ENCODE results near the gene ITSN1.
"Not testable (repeated sequence)": the region's sequence is repeated elsewhere in the genome, so short reads cannot be mapped to it uniquely, and the experiment has no call there.

Gene ITSN1

GRCh38 chr21:33651965-33652680, 9.8 kb downstream of the ITSN1 start:
- DNase-seq, result no peak

GRCh38 chr21:33654412-33654811, 12.1 kb downstream of the ITSN1 start:
- DNase-seq, result no peak

- DNase-seq, result no peak
These were observed 13.4 kb downstream of the ITSN1 start for GRCh38 chr21:33655588-33656221.

- DNase-seq, result no peak
These were observed 15.0 kb downstream of the ITSN1 start for GRCh38 chr21:33657124-33657820.

GRCh38 chr21:33658919-33659567, 16.7 kb downstream of the ITSN1 start:
- DNase-seq, result no peak

GRCh38 chr21:33659568-33659949, 17.3 kb downstream of the ITSN1 start:
- DNase-seq, result no peak

GRCh38 chr21:33660406-33660805, 18.1 kb downstream of the ITSN1 start:
- DNase-seq, result no peak

- no peak for DNase-seq
These were observed 18.8 kb downstream of the ITSN1 start for GRCh38 chr21:33661146-33661545.

- DNase-seq, result no peak
These were observed 19.7 kb downstream of the ITSN1 start for GRCh38 chr21:33662046-33662445.

GRCh38 chr21:33663241-33663640, 20.9 kb downstream of the ITSN1 start:
- DNase-seq, result no peak

- no peak for DNase-seq
These were observed 21.8 kb downstream of the ITSN1 start for GRCh38 chr21:33664135-33664534.

GRCh38 chr21:33666153-33666552, 23.9 kb downstream of the ITSN1 start:
- no peak for DNase-seq

GRCh38 chr21:33667636-33668035, 25.3 kb downstream of the ITSN1 start:
- DNase-seq, result no peak

GRCh38 chr21:33668180-33668579, 25.9 kb downstream of the ITSN1 start:
- DNase-seq, result no peak

GRCh38 chr21:33668620-33669019, 26.3 kb downstream of the ITSN1 start:
- no peak for DNase-seq

GRCh38 chr21:33670076-33670978, 28.0 kb downstream of the ITSN1 start:
- no peak for DNase-seq

- no peak for DNase-seq
These were observed 31.2 kb downstream of the ITSN1 start for GRCh38 chr21:33673473-33673872.

- no peak for DNase-seq
These were observed 31.9 kb downstream of the ITSN1 start for GRCh38 chr21:33674226-33674625.

GRCh38 chr21:33676666-33677065, 34.4 kb downstream of the ITSN1 start:
- DNase-seq, result not testable (repeated sequence)

- no peak for DNase-seq
These were observed 35.1 kb downstream of the ITSN1 start for GRCh38 chr21:33677450-33677849.

- DNase-seq, result no peak
These were observed 38.6 kb downstream of the ITSN1 start for GRCh38 chr21:33680870-33681269.

GRCh38 chr21:33682992-33683627, 40.8 kb downstream of the ITSN1 start:
- no peak for DNase-seq
